ENCODE measurements around the gene FADS6.

FADS6 gene

DNA sequence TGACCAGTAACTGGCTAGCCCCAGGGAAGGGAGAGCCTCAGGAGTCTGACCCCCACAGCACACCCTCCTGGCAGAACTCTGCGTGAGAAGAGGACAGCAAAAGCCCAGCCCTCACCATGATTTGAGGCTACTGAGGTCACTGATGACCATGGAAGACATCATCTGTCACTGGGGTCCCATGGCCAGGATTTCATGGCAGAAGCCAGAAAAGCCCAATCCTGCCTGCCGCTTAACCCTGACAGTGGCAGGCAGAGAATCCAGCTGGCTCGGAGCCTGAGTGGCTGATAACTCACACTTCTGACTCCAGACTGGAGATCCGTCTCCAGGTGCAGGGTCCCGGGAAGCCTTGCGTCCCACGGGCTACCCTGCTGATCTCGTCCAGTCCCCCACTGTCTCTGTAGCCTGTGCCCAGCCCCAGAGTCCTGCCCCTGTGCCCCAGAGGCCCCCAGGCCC, 51.3 kb downstream of the FADS6 start:
- no peaks in the 10 kb centered on the region for H3K9me3 ChIP-seq (ENCODE audit: control insufficient read depth, low read depth, low read length)
- peaks cover 7% of the 10 kb centered on the region for H3K4me1 ChIP-seq (ENCODE audit: control insufficient read depth, low read depth, low read length)
- H3K27me3 ChIP-seq (ENCODE audit: control insufficient read depth, insufficient read depth, low read length): peaks cover 54% of the 10 kb centered on the region
- peak overlapping the region; percentile 42 for H3K4me3 ChIP-seq (ENCODE audit: low read length)
- H3K9ac ChIP-seq (ENCODE audit: low read length): no peak overlapping the region
- no peaks in the 10 kb centered on the region for H3K36me3 ChIP-seq (ENCODE audit: control insufficient read depth, low read depth, low read length)
- H3K27ac ChIP-seq (ENCODE audit: low read length): no peak overlapping the region

DNA sequence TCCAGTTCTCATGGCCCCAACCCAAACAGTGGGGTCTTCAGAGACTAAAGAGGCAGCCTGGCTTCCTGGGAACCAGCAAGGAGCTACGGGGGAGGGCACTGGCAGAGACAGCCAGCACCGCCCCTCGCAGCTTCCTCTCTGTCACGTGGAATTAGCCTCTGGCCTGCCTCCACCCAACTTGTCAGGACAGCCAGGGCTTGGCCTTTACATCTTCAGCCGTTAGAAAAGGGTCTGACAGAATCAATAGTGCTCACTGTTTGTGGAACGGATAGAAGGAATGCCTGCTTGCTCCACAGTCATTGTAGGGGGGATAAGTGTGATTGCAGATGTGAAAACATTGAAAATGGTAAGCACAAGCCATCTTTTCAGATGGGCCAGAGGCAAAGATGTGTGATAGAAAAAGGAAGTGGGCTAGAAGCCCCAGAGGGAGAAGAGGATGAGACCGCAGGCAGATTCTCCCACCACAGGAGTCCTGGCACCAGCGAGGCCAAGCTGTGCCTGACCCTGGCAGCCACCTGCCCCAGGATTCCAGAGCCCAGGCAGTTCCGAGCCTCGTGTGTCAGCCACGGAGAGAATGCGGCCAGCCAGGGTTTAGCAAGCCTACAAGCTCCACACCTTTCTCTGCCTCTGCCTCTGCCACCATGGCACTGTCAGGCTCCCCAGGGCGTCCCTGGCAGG, 52.3 kb downstream of the FADS6 start:
- Histone ChIP-seq H3K36me3 (ENCODE audit: control insufficient read depth, low read depth, low read length) (no peaks in the 10 kb centered on the region), H3K27ac (ENCODE audit: low read length) (no peak overlapping the region), H3K4me1 (ENCODE audit: control insufficient read depth, low read depth, low read length) (peaks cover 7% of the 10 kb centered on the region), H3K9me3 (ENCODE audit: control insufficient read depth, low read depth, low read length) (no peaks in the 10 kb centered on the region), H3K27me3 (ENCODE audit: control insufficient read depth, insufficient read depth, low read length) (peaks cover 49% of the 10 kb centered on the region), H3K4me3 (ENCODE audit: low read length) (no peak overlapping the region), H3K9ac (ENCODE audit: low read length) (no peak overlapping the region)

DNA sequence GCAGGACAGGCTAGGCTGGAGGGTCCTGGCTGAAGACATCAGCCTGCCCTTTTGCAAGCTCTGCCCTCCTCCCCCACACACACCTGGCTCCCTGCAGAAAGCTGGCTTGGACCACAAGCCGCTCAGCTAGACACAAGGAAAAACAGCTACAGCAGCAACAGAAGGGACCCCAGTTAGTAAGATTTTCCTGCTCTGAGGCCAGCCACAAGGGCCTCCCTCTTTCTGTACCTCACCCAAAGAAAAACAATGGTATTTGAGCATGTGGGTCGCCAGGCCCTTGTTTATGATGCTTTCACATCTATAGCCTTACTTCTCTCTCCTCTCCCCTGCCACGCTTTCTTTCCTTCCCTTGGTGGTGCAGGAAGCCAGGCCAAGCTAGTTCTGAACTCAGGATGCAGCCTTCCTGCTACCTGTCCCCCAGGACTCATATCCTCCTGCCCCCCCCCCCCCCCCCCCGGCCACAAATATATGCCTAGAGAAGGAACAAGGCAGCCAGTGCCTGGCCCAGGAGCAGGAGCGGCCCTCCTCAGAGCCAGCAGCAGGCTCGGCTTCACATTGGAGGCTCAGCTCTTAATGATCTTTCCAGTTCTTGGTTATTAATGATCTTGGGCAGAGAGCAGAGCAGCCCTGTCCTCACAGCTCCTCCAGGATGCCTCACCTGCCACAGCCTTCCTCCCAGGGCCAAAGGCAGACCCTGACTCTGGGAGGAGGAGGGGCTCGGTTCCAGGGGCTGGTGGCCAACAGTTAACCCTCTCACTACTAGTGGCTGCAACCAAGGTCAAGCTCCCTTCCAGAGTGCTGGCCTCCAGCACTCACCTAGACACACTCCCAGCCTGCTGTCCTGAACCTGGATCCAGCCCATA, 53.2 kb downstream of the FADS6 start:
- H3K9ac ChIP-seq (ENCODE audit: low read length): no peak overlapping the region
- H3K9me3 ChIP-seq (ENCODE audit: control insufficient read depth, low read depth, low read length): no peaks in the 10 kb centered on the region
- H3K4me3 ChIP-seq (ENCODE audit: low read length): no peak overlapping the region
- H3K27ac ChIP-seq (ENCODE audit: low read length): no peak overlapping the region
- peaks cover 40% of the 10 kb centered on the region for H3K27me3 ChIP-seq (ENCODE audit: control insufficient read depth, insufficient read depth, low read length)
- peaks cover 7% of the 10 kb centered on the region for H3K4me1 ChIP-seq (ENCODE audit: control insufficient read depth, low read depth, low read length)
- no peaks in the 10 kb centered on the region for H3K36me3 ChIP-seq (ENCODE audit: control insufficient read depth, low read depth, low read length)

DNA sequence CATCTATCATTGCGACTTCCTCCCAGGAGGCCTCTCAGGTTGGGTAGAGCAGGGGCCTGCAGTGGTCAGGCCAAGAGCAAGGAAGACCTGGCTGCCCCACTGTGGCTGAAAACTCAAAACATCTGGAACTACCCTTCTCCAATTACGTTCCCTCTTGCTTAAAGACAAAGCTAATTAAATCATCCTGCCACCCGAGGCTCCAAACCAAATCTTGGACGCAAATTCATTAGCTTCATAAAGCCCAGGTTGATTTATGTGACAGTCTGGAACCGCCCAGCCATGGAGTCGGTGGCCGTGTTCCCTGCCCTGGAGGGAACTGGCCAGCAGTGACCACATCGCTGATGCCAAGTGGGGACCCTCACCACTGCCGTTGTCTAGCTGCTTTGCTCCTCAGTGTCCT, 55.2 kb downstream of the FADS6 start:
- H3K36me3 ChIP-seq (ENCODE audit: control insufficient read depth, low read depth, low read length): no peaks in the 10 kb centered on the region
- H3K9ac ChIP-seq (ENCODE audit: low read length): no peak overlapping the region
- H3K9me3 ChIP-seq (ENCODE audit: control insufficient read depth, low read depth, low read length): no peaks in the 10 kb centered on the region
- H3K4me3 ChIP-seq (ENCODE audit: low read length): no peak overlapping the region
- H3K27me3 ChIP-seq (ENCODE audit: control insufficient read depth, insufficient read depth, low read length): peaks cover 21% of the 10 kb centered on the region
- H3K4me1 ChIP-seq (ENCODE audit: control insufficient read depth, low read depth, low read length): peaks cover 7% of the 10 kb centered on the region
- no peak overlapping the region for H3K27ac ChIP-seq (ENCODE audit: low read length)

DNA sequence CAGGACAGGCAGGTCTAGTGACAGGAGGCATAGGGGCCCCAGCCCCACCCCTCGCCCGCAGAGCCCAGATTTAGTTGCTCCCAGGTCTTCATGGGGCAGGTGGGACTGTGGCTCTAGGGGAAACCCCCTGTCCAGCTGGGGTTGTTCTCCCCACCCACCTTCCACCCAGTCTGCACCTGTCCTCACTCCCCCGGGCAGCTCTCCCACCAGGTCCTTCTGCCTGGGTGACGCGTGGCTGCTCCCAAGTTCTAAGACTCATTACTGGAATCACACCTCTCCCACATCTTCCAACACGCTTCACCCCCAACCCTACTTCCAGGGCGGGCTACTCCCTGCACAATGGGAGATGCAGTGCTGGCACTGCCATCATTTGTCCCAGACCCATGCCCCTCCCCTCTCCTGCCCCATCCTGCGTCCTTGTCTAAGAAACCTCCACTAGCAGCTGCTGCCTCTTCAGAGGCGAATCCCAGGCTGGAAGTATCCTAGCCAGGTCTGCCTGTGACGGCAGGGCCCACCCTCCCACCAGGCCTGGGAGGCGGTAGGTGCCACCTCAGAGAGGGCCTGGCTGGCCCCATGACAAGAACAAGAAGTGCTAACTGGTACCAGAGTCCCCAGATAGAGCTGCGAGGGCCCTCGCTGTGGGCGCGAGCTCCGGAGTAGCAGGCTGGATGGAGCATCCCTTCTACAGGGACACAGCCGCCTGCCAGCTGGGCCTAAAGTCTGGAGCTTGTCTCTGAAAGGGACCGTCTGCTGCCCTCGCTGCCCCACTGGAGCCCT, 56.6 kb downstream of the FADS6 start:
- H3K27ac ChIP-seq (ENCODE audit: low read length): no peak overlapping the region
- no peaks in the 10 kb centered on the region for H3K9me3 ChIP-seq (ENCODE audit: control insufficient read depth, low read depth, low read length)
- H3K36me3 ChIP-seq (ENCODE audit: control insufficient read depth, low read depth, low read length): no peaks in the 10 kb centered on the region
- no peak overlapping the region for H3K4me3 ChIP-seq (ENCODE audit: low read length)
- H3K4me1 ChIP-seq (ENCODE audit: control insufficient read depth, low read depth, low read length): peaks cover 7% of the 10 kb centered on the region
- H3K9ac ChIP-seq (ENCODE audit: low read length): no peak overlapping the region
- H3K27me3 ChIP-seq (ENCODE audit: control insufficient read depth, insufficient read depth, low read length): peaks cover 13% of the 10 kb centered on the region

DNA sequence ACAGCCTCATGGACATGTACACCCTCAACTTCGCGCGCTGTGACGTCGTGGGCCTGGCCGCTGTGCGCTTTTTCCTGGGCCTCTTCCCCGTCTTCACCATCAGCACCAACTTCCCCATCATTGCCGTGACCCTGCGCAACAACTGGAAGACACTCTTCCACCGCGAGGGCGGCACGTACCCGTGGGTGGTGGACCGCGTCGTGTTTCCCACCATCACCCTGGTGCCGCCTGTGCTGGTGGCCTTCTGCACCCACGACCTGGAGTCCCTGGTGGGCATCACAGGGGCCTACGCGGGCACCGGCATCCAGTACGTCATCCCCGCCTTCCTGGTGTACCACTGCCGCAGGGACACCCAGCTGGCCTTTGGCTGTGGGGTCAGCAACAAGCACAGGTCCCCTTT, 57.2 kb downstream of the FADS6 start:
- H3K9ac ChIP-seq (ENCODE audit: low read length): no peak overlapping the region
- H3K4me1 ChIP-seq (ENCODE audit: control insufficient read depth, low read depth, low read length): peaks cover 7% of the 10 kb centered on the region
- H3K9me3 ChIP-seq (ENCODE audit: control insufficient read depth, low read depth, low read length): no peaks in the 10 kb centered on the region
- H3K27ac ChIP-seq (ENCODE audit: low read length): no peak overlapping the region
- peaks cover 6% of the 10 kb centered on the region for H3K27me3 ChIP-seq (ENCODE audit: control insufficient read depth, insufficient read depth, low read length)
- H3K36me3 ChIP-seq (ENCODE audit: control insufficient read depth, low read depth, low read length): no peaks in the 10 kb centered on the region
- H3K4me3 ChIP-seq (ENCODE audit: low read length): no peak overlapping the region

DNA sequence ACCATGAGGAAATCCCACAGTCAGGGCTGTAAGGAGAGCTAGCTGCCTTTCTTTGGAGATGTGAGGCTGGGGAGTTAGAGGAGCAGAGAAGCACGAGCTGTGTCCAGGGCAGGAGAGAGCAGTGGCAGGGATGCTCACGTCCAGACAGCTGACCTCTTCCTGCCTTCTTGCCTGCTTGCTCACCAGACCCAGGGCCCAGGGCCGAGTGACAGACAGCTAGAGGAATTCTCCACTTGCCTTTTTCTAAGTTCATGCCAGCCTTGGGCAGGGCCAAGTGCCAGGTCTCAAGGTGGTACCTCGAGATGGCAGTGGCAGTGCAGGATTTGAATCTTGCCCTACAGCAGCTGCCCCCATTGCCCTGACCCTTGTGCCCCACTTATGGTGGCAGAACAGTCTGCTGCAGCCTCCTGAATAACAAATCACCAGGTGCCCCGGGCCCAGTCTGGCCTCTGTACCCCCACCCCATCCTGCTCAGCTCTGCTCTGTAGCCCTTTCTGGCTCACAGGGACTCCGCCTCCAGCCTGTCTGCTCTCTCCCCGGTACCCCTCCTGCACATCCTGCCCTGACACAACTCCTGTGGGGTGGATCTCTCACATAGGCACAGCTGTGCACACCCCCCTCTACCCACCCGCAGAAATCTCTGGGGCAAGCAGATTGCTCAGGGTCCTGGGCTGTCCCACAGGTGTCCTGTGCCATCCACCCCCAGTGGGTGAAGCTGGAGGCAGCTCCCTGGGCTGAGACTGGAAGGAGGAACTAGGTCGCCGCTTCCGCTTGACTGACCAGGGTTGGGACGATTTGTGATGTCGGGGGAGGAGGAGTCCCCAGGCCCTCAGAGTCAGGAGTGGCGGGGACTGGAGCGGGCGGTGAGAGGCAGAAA, 59.7 kb downstream of the FADS6 start:
- Histone ChIP-seq H3K4me1 (ENCODE audit: control insufficient read depth, low read depth, low read length) (no peaks in the 10 kb centered on the region), H3K27ac (ENCODE audit: low read length) (no peak overlapping the region), H3K4me3 (ENCODE audit: low read length) (no peak overlapping the region), H3K9me3 (ENCODE audit: control insufficient read depth, low read depth, low read length) (no peaks in the 10 kb centered on the region), H3K36me3 (ENCODE audit: control insufficient read depth, low read depth, low read length) (no peaks in the 10 kb centered on the region), H3K9ac (ENCODE audit: low read length) (no peak overlapping the region), H3K27me3 (ENCODE audit: control insufficient read depth, insufficient read depth, low read length) (no peaks in the 10 kb centered on the region)

DNA sequence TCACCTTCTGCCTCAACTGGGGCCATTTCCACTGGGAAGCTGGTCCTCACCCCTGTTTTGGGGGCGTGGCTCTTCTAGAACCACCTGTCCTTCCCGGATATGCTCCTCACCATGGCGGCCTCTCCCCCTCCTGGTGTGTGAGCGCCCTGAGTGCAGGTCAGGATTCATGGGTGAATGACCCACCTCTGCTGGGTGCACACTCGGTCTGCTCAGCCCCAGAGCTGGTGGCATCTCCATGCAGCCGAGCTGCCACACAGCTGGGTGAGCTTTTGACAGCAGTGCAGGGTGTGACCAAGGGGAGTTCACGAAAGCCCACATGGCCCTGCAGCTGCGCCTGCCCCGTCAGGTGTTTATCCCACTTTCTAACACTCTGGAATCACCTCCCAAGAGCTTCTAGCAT, 61.0 kb downstream of the FADS6 start:
- Histone ChIP-seq H3K4me3 (ENCODE audit: low read length) (no peak overlapping the region), H3K9ac (ENCODE audit: low read length) (no peak overlapping the region), H3K27me3 (ENCODE audit: control insufficient read depth, insufficient read depth, low read length) (no peaks in the 10 kb centered on the region), H3K36me3 (ENCODE audit: control insufficient read depth, low read depth, low read length) (no peaks in the 10 kb centered on the region), H3K27ac (ENCODE audit: low read length) (no peak overlapping the region), H3K4me1 (ENCODE audit: control insufficient read depth, low read depth, low read length) (no peaks in the 10 kb centered on the region), H3K9me3 (ENCODE audit: control insufficient read depth, low read depth, low read length) (no peaks in the 10 kb centered on the region)

DNA sequence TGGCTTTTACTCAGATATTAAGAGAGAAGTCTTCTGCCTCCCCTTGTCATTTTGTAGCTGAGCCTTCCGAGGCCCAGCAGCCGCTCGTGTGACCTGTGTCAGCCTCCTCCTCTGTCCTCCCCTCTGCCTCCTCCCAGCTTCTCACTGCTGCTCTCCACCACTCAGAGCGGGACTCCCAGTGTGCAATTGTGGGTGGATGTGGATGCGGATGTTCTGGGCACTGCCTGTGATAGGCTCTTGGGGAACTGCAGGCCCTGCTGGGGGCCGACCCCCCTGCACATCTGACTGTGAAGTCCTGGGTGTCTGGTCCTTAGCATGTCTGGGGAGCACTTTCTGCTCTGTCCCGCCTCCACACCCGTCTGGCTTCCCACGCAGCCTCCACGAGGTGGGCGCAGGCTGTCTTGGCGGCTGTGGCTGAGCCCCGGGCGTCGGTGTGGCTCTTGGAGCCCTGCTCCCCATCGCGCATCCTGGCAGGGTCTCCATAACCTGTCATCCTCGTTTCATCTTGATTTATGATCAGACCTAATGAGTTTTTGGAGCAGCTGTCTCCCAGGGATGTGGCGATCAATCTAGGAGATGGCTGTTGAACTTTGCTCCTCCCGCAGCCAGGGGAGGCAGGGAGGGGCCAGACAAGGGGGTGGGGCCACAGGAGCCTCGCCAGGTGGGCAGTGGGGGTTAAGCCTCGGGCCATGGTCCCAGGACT, 61.8 kb downstream of the FADS6 start:
- Histone ChIP-seq H3K27ac (ENCODE audit: low read length) (no peak overlapping the region), H3K9ac (ENCODE audit: low read length) (no peak overlapping the region), H3K4me3 (ENCODE audit: low read length) (no peak overlapping the region), H3K9me3 (ENCODE audit: control insufficient read depth, low read depth, low read length) (no peaks in the 10 kb centered on the region), H3K36me3 (ENCODE audit: control insufficient read depth, low read depth, low read length) (no peaks in the 10 kb centered on the region), H3K27me3 (ENCODE audit: control insufficient read depth, insufficient read depth, low read length) (no peaks in the 10 kb centered on the region), H3K4me1 (ENCODE audit: control insufficient read depth, low read depth, low read length) (no peaks in the 10 kb centered on the region)

DNA sequence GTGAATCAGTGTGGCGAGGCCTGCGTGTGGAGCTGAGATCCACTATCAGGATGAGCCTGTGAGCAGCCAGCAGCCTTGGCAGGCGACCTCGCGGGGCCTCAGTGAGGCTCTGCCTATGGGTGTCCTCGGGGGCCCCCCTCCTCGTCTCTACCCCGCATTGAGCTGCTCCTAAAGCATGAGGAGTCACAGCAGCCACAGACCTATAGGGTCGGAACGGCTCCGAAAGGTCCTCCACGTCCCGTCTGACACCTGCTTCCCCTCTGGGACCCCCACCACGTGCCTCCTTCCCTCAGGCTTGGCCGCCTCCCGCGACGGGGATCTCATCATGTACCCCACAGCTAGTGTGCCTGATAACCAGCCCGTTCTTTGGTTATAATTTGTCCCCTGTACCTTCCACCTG, 62.6 kb downstream of the FADS6 start:
- Histone ChIP-seq H3K27me3 (ENCODE audit: control insufficient read depth, insufficient read depth, low read length) (no peaks in the 10 kb centered on the region), H3K4me3 (ENCODE audit: low read length) (no peak overlapping the region), H3K36me3 (ENCODE audit: control insufficient read depth, low read depth, low read length) (no peaks in the 10 kb centered on the region), H3K27ac (ENCODE audit: low read length) (no peak overlapping the region), H3K4me1 (ENCODE audit: control insufficient read depth, low read depth, low read length) (no peaks in the 10 kb centered on the region), H3K9ac (ENCODE audit: low read length) (no peak overlapping the region), H3K9me3 (ENCODE audit: control insufficient read depth, low read depth, low read length) (no peaks in the 10 kb centered on the region)
